ENCODE measurements around the gene RASGRP3.

DNA sequence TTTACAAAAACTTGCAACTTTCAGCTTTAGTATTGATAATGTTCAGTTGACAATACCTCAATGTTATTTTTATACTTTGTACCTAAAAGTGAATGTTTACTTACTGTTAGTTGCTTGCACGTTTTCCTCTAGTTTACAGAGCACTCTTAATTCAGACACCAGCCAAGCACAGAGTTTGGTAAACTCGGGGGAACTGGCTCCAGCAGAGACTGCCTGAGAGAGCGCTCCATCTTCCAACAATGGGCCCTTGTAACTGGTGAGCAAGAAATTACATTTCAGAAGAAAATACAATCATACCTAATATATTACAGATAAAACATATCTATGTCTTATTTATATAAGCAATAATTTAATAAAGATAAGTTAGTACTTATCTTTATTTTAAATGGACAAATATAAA, 118.9 kb downstream of the RASGRP3 start:
- no peak for TF ChIP-seq EZH2 (IDR thresholded peaks at IDR 0.05; ENCODE audit: low read length, missing control alignments)
- TF ChIP-seq, protein P1, sequence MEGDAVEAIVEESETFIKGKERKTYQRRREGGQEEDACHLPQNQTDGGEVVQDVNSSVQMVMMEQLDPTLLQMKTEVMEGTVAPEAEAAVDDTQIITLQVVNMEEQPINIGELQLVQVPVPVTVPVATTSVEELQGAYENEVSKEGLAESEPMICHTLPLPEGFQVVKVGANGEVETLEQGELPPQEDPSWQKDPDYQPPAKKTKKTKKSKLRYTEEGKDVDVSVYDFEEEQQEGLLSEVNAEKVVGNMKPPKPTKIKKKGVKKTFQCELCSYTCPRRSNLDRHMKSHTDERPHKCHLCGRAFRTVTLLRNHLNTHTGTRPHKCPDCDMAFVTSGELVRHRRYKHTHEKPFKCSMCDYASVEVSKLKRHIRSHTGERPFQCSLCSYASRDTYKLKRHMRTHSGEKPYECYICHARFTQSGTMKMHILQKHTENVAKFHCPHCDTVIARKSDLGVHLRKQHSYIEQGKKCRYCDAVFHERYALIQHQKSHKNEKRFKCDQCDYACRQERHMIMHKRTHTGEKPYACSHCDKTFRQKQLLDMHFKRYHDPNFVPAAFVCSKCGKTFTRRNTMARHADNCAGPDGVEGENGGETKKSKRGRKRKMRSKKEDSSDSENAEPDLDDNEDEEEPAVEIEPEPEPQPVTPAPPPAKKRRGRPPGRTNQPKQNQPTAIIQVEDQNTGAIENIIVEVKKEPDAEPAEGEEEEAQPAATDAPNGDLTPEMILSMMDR (conservative IDR thresholded peaks at IDR 0.05 in 1 of 2, IDR thresholded peaks at IDR 0.05 in 1 of 2; ENCODE audit: low read depth in 1 of 2, low read length in 2 of 2): no peak

Data from fibroblast of lung (primary cell).